Stimulated activated CD4-positive, alpha-beta T cell treated with anti-CD3 and anti-CD28 coated beads, TNF-alpha, amount 100 ng/mL, for 1 hour (primary cell): ENCODE measurements around the gene CCDC88C.

ENCODE experiments used
- DNase-seq, 3 donors: peaks; one replicate each; pipeline ENCODE4 v3.0.0-alpha.2; 2020; ENCODE audit warnings: low read depth in 3 of 3, low spot score in 1 of 3

The CCDC88C gene

DNA sequence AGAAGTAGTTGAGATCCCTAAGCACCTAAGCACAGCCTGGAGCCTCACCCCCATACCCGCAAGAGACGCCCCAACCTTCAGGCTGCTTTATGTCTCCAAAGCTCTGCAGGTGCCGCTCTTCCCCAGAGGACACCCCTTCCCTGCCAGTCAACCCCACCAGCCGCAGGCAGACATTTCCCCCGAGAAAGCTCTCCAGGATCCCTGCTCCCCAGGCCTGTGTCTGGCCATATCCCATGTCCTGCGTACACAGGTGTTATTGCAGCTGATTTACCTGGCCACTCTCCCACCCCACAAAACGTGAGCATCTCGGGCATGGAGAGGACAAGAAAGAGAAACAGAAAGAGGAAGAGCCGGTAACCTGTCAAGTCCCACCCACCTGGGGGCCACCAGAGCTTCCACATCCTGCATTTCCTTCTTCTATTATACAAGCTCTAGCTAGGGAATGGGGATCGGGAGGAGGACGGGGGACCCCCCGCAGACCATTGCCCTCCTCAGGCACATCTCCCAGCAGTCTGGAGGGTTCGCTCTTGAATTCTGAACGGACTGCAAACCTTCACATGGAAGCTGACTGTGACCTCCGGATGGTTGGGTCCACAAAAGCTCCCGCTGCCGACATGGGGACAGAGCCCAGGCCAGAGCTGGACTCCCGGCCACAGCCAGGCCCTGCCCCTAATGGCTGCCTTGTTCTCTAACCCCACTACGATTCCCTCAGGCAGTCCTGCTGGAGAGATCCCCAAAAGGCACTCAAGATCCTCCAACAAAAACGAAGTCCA, 17.6 kb downstream of the CCDC88C start:
- DNase-seq: no peak

DNA sequence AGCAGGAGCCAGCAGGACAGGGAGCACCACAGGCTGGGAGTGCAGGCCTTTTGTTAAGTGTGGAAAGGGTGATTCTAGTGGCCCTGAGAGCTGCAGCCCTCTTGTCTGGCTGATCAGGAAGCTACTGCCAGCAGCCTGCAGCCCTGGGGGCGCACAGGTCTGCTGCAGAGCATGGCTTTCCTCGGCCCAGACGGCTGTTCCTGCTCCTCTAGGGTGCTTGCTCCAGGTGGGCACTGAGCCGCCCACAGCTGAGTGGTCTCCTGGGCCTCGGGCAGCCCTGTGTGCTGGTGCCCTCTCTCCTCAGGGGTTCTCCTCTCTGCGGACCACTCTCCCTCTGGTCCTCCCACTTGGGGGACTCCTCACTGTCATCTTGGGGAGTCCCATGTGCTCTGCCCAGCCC, 18.9 kb downstream of the CCDC88C start:
- no peak for DNase-seq

DNA sequence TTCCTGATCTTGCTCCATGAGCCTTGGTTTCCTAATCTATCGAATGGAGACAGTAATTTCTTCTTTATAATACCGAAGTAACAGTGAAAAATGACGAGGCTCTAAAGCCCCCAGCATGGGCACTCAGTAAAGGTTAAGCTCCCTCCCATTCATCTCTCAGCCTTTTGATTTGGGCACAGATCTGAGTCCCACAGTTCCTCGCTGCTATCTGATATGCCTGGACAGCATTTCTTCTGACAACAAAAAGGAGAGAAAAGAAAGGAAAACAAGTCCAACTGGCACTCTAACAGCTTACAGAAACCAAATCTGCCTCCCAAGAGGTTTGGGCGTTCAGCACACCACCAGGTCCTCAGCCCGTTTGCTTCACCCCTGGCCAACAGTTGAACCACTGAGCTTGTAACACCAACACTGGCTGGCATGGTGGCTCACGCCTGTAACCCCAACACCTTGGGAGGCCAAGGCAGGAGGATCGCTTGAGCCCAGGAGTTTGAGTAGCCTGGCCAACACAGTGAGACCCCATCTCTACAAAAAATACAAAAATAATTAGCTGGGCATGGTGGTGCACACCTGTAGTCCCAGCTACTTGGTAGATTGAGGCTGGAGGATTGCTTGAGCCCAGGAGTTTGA, 19.5 kb downstream of the CCDC88C start:
- DNase-seq: no peak

- no peak for DNase-seq
These were observed 20.4 kb downstream of the CCDC88C start for GRCh38 chr14:91396959-91397815.

DNA sequence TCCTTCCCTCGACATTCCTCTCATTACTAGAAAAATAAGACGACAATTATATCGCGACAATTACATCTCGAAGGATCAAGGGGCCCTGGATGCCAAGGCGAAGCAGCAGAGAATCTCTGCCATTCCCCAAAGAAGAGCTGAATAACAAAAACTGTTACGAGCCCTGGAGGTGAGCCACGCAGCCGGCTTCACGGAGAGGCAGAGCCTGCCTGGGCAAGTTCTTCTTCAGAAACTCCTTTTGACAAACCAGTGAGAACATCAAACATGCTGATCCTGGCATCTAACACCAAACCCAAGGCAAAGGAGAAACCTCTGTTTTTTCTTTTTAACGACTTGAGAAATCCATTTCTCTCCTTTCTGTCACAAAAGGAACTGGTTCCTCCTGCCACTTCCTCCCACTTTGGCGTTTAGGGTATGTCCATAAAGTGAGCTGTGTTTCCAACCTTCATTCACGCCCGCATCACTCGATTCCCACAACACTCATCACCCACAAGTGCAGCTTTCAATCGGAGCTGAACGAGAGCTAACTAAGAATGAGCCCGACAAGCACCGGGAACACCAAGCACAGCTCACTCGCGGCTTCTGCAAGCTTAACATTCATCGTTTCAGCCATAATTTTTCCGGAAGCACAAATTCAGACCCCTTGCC, 21.5 kb downstream of the CCDC88C start:
- no peak for DNase-seq

DNA sequence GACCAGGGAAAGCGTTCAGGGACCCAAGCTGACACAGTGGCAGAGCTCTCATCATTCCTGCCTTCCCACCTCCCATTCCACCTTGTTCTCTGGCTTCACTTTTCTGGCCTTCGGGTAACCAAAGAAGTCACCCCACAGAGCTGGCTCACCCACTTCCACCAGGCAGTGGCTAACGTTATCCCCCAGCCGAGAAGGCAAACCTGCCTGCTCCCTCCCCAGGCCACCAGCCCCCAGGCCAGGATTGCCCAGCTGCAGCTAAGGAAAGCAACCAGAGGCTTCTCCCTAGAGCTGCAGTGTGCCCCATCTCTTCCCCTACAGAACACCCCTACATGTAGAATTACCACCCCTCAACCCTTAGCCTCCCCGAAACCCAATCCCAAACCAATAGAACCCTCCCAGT, 22.2 kb downstream of the CCDC88C start:
- no peak for DNase-seq

DNA sequence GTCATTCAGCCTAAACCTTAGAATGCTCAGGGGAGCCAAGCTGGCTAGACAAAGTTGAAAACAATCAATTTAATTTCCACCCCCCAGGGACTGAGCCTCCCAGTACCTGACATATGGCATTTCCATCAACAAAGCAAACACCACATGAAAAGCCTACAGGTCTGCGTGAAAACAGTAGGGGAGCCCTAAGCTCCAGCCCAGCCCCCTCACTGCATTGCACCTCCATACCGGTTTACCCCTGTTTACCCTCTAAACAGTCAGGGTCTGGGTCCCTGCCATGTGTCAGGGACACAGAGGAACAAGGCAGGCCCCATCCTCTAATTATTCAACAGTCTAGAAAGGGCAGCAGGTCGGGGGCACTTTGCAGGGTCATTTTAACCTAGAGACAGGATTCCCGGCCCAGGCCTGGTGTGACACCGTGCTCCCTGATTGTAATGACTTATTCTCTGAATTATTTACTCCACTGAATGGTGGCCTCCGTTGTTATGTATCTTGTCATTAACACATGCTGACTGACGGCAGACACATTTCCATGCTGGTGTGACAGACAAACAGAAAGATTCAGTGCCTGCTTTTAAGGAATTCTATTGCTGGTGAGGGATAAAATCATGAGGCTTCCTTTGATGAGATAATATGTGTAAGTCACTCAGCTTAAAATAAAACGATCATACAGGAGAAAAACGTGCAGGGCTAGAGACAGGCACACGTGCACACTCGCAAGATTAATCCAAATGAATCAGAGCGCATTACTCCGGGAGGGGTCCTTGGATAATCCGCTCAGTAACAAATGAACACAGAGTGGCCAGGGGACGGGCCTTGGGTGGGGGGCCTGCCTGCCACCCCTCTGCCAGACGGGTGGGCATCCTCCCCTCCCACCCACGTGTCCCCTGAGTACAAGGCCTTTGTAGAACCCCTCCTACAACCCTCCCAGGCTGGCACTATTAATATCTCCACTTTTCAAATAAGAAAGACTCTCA, 23.2 kb downstream of the CCDC88C start:
- DNase-seq: no peak

- DNase-seq: no peak
These were observed 24.9 kb downstream of the CCDC88C start for GRCh38 chr14:91392623-91393303.

DNA sequence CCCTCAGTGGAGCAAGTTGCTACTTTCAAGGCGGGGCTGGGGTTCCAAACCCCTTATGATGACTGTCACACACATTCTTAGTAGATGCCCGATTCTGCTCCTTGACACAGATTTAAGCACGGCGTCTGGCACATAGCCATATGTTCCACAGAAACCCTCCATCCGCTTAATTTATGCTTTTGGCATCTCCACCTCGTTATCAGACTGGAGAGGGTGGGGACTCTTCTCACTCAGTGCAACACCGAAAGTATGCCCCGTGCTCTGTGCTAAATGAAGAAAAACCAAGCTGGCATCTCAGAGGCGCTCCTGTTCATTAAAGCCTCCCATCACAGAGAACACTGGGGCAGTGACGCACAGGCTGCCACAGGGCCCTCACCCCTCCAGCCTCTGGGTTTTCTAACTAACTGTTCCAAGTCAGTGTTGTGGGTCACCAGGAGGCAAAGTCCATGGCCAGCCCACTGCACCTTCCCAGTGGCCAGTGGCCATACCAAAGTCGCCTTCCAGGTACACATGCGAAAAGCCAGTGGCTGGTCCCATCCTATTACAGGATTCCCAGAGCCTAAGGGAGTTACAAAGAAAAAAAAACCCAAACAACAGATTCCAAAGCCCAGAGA, 27.3 kb downstream of the CCDC88C start:
- no peak for DNase-seq

- DNase-seq: no peak
These were observed 28.5 kb downstream of the CCDC88C start for GRCh38 chr14:91389150-91389549.

DNA sequence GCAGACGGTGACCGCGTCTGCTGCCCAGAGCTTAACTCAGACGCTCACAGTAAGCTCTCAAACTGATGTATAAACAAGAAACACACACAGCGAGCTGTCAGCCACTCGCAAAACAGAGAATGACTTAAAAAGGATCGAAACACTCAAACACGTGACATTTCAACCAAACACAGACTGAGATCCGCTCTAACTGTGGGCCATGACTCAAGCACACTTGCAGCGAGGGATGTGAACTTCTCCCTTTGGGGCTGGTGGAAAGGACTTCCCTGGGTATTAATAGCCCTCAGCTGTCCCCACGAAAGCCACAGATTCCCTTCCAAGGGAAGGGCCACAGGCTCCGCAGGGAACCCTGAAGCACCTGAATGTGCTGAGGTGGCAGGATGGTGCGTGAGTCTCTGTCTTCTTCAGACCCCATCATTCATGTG, 29.1 kb downstream of the CCDC88C start:
- peak in 1 of 3 donors; percentile 27 for DNase-seq

- DNase-seq: no peak
These were observed 29.7 kb downstream of the CCDC88C start for GRCh38 chr14:91387951-91388381.

DNA sequence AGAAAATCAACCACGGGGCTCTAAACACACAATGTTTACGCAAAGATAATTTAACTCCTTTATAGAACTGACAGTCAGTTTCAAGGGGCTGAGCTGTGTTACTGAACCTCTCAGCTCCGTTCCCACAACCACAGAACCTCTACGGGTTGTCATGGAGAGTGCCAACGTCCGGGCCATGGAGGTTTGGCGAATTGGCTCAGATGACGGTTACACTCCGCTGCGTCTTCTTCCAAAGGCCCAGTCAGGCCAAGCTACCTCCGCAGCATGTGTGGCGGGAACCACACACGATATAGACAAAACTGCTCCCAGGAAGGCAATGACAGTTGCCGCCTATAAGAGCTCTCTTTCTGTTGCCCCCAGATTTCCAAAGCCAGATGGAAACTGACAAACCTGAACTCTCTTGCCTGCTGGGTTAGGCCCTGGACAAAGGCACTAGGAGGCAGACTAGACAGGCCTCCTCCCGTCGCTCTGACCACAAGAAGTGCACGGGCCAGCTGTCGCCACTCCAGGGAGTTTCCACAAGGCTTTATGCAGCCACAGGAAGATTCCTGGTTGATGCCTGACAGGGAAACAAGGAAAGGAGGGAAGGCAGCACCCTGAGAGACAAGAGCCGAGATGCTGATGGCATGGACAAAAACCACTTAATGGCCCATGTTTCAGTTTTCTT, 30.3 kb downstream of the CCDC88C start:
- no peak for DNase-seq

GRCh38 chr14:91385697-91386096, 31.9 kb downstream of the CCDC88C start:
- DNase-seq: no peak

- no peak for DNase-seq
These were observed 32.4 kb downstream of the CCDC88C start for GRCh38 chr14:91385224-91385623.

GRCh38 chr14:91383439-91383838, 34.2 kb downstream of the CCDC88C start:
- no peak for DNase-seq

- DNase-seq: no peak
These were observed 35.6 kb downstream of the CCDC88C start for GRCh38 chr14:91381801-91382670.
